Panc1 (cell line): ENCODE data around the gene NUDT3.

Experiments used
- CTCF ChIP-seq: fragments of 450-650 bp; IDR thresholded peaks from 2 replicates; pipeline ENCODE4 v1.5.1; 2017; ENCODE audit warnings: mild to moderate bottlenecking
- POLR2AphosphoS5 ChIP-seq: IDR thresholded peaks from 2 replicates; pipeline ENCODE4 v1.6.1; 2012; ENCODE audit warnings: mild to moderate bottlenecking, low read depth, low read length, moderate library complexity
- SIN3A ChIP-seq: IDR thresholded peaks from 2 replicates; pipeline ENCODE4 v1.6.1; 2012; ENCODE audit warnings: low read depth, mild to moderate bottlenecking, low read length, moderate library complexity, borderline replicate concordance; ENCODE audit not compliant: insufficient read depth
- TF ChIP-seq, protein P1 (sequence below), 2 experiments: IDR thresholded peaks; 2 replicates each; pipeline ENCODE4 v1.6.1; 2011 to 2012; ENCODE audit warnings: low read depth in 2 of 2, control low read depth in 1 of 2, low read length in 1 of 2, mild to moderate bottlenecking in 1 of 2, moderate library complexity in 1 of 2; ENCODE audit not compliant: insufficient read depth in 1 of 2

GRCh38 chr6:34302929-34303328 lies 89.5 kb downstream of the NUDT3 start:
- TF ChIP-seq, protein P1, sequence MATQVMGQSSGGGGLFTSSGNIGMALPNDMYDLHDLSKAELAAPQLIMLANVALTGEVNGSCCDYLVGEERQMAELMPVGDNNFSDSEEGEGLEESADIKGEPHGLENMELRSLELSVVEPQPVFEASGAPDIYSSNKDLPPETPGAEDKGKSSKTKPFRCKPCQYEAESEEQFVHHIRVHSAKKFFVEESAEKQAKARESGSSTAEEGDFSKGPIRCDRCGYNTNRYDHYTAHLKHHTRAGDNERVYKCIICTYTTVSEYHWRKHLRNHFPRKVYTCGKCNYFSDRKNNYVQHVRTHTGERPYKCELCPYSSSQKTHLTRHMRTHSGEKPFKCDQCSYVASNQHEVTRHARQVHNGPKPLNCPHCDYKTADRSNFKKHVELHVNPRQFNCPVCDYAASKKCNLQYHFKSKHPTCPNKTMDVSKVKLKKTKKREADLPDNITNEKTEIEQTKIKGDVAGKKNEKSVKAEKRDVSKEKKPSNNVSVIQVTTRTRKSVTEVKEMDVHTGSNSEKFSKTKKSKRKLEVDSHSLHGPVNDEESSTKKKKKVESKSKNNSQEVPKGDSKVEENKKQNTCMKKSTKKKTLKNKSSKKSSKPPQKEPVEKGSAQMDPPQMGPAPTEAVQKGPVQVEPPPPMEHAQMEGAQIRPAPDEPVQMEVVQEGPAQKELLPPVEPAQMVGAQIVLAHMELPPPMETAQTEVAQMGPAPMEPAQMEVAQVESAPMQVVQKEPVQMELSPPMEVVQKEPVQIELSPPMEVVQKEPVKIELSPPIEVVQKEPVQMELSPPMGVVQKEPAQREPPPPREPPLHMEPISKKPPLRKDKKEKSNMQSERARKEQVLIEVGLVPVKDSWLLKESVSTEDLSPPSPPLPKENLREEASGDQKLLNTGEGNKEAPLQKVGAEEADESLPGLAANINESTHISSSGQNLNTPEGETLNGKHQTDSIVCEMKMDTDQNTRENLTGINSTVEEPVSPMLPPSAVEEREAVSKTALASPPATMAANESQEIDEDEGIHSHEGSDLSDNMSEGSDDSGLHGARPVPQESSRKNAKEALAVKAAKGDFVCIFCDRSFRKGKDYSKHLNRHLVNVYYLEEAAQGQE (IDR thresholded peaks at IDR 0.05; ENCODE audit: insufficient read depth in 1 of 2, low read depth in 2 of 2, low read length in 1 of 2), result no peak
- TF ChIP-seq CTCF (no peak), POLR2AphosphoS5 (no peak), SIN3A (no peak)
